IgD-negative memory B cell (primary cell): ENCODE results near the gene FUZ. TPM values are rescaled to one million over a fixed set of nuclear protein-coding genes. Genes with fewer than 3 reads are reported as not detected.

ENCODE experiments used
- H3K27ac Mint-ChIP-seq, 3 donors: one replicate each; pipeline ENCODE4 v1.8.0; 2020 to 2022; ENCODE audit warnings: mild to moderate bottlenecking in 3 of 3, mixed read lengths in 3 of 3, moderate library complexity in 1 of 3
- H3K27me3 Mint-ChIP-seq: one replicate; pipeline ENCODE4 v1.8.0; 2021; ENCODE audit warnings: mixed read lengths
- H3K36me3 Mint-ChIP-seq: one replicate; pipeline ENCODE4 v1.8.0; 2020; ENCODE audit warnings: mild to moderate bottlenecking, mixed read lengths
- H3K4me1 Mint-ChIP-seq, 3 donors: one replicate each; pipeline ENCODE4 v1.8.0; 2020 to 2022; ENCODE audit warnings: mixed read lengths in 3 of 3, mild to moderate bottlenecking in 1 of 3
- H3K4me3 Mint-ChIP-seq, 4 donors: one replicate each; pipeline ENCODE4 v1.8.0; 2020 to 2022; ENCODE audit warnings: mild to moderate bottlenecking in 4 of 4, mixed read lengths in 4 of 4, moderate library complexity in 3 of 4
- H3K9me3 Mint-ChIP-seq, 3 donors: one replicate each; pipeline ENCODE4 v1.8.0; 2020 to 2021; ENCODE audit warnings: mixed read lengths in 3 of 3, mild to moderate bottlenecking in 1 of 3
- polyA plus RNA-seq: library from polyadenylated mRNA; unstranded; fragments of 300-500 nt; fragmentation: Illumina TruSeq; gene quantifications from one replicate; pipeline ENCODE4 v1.2.3, GENCODE V29; 2021

The FUZ gene
- polyA plus RNA-seq, 1 donor from 2014 or later, result 6.6 TPM

GRCh38 chr19:49799271-49799797 is 13.8 kb downstream of the FUZ start:
- Mint-ChIP-seq H3K4me1 (no peaks in the 10 kb centered on the region), H3K27ac (no peak overlapping the region), H3K36me3 (peaks cover 3% of the 10 kb centered on the region), H3K4me3 (peak overlapping the region in 1 of 4 donors; percentile 51), H3K27me3 (no peaks in the 10 kb centered on the region), H3K9me3 (no peaks in the 10 kb centered on the region)

DNA sequence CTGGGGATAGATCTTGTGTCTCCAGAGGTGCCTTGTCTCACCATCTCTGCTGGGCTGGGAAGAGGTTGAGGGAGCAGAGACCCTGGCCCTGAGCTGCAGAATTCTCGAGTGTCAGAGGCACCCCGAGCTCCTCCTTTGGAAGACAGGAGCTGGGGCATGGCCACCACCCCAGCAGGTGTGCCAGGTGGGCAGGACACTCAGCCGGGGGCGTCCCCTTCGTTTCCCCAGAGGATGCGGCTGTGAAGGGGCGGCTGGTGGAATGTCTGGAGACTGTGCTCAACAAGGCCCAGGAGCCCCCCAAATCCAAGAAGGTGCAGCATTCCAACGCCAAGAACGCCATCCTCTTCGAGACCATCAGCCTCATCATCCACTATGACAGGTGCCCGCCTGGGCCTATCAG is 14.5 kb downstream of the FUZ start:
- Mint-ChIP-seq H3K27ac (no peak overlapping the region), H3K4me1 (no peaks in the 10 kb centered on the region), H3K4me3 (no peak overlapping the region), H3K9me3 (no peaks in the 10 kb centered on the region), H3K36me3 (peaks cover 2% of the 10 kb centered on the region), H3K27me3 (no peaks in the 10 kb centered on the region)

DNA sequence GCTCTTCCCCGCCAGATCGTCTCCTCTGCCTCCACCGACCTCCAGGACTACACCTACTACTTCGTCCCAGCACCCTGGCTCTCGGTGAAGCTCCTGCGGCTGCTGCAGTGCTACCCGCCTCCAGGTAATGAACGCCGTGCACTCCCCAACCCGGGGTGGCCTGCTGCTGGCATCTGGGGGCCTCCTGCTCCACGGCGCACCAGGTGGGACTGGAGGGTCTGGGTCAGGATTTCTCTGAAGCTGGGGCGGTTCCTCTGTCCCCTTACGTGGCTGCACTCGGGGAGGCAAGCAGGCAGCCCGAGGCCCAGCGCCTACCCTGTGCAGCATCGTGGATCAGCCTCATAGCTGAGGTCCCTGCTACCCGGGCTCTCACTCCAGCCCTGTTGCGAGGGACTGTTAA is 17.5 kb downstream of the FUZ start:
- Mint-ChIP-seq H3K4me3 (no peak overlapping the region), H3K27me3 (no peaks in the 10 kb centered on the region), H3K27ac (no peak overlapping the region), H3K36me3 (peaks cover 2% of the 10 kb centered on the region), H3K9me3 (no peaks in the 10 kb centered on the region), H3K4me1 (peaks cover 0 to 1% (median 0%) of the 10 kb centered on the region in 3 donors)

DNA sequence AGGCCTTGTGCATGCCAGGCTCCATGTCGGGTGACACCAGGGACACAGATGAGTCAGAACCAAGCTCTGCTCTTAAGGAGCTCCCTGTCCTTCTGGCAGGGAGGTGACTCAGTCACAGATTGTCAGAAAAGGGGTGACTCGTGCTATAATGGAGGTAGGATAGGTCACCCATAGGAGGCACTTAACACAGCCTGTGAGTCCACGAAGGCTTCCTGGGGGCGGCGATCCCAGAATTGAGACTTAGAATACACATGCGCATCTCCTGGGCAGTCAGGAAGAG is 19.6 kb downstream of the FUZ start:
- H3K4me3 Mint-ChIP-seq, result no peak overlapping the region

GRCh38 chr19:49792829-49793560 is 20.1 kb downstream of the FUZ start:
- peaks cover 0 to 1% (median 0%) of the 10 kb centered on the region in 3 donors for H3K4me1 Mint-ChIP-seq
- H3K27me3 Mint-ChIP-seq, result no peaks in the 10 kb centered on the region
- no peak overlapping the region for H3K4me3 Mint-ChIP-seq
- no peak overlapping the region for H3K27ac Mint-ChIP-seq
- H3K9me3 Mint-ChIP-seq, result no peaks in the 10 kb centered on the region
- H3K36me3 Mint-ChIP-seq, result peaks cover 5% of the 10 kb centered on the region

More for the DNA sequence above, 19.6 kb downstream of the FUZ start:
- Mint-ChIP-seq H3K36me3 (peaks cover 3% of the 10 kb centered on the region), H3K9me3 (no peaks in the 10 kb centered on the region), H3K4me1 (peaks cover 0 to 1% (median 0%) of the 10 kb centered on the region in 3 donors), H3K27me3 (no peaks in the 10 kb centered on the region), H3K27ac (no peak overlapping the region)

- peaks cover 5% of the 10 kb centered on the region for H3K36me3 Mint-ChIP-seq
- H3K4me1 Mint-ChIP-seq, result peaks cover 0 to 1% (median 0%) of the 10 kb centered on the region in 3 donors
Measured at GRCh38 chr19:49791776-49792445, 21.2 kb downstream of the FUZ start.

GRCh38 chr19:49790866-49791265 is 22.2 kb downstream of the FUZ start:
- H3K27me3 Mint-ChIP-seq, result no peaks in the 10 kb centered on the region
- no peak overlapping the region for H3K4me3 Mint-ChIP-seq
- H3K36me3 Mint-ChIP-seq, result peaks cover 5% of the 10 kb centered on the region
- peaks cover 0 to 1% (median 0%) of the 10 kb centered on the region in 3 donors for H3K4me1 Mint-ChIP-seq
- H3K9me3 Mint-ChIP-seq, result no peaks in the 10 kb centered on the region
- H3K27ac Mint-ChIP-seq, result peak overlapping the region in 1 of 3 donors; percentile 96

More at GRCh38 chr19:49791776-49792445, 21.2 kb downstream of the FUZ start:
- H3K27ac Mint-ChIP-seq, result no peak overlapping the region
- no peaks in the 10 kb centered on the region for H3K27me3 Mint-ChIP-seq
- no peaks in the 10 kb centered on the region for H3K9me3 Mint-ChIP-seq
- no peak overlapping the region for H3K4me3 Mint-ChIP-seq

GRCh38 chr19:49788857-49789256 is 24.2 kb downstream of the FUZ start:
- H3K27ac Mint-ChIP-seq, result no peak overlapping the region
- peaks cover 0 to 1% (median under 1%) of the 10 kb centered on the region in 3 donors for H3K4me1 Mint-ChIP-seq
- H3K27me3 Mint-ChIP-seq, result no peaks in the 10 kb centered on the region
- no peak overlapping the region for H3K4me3 Mint-ChIP-seq
- no peaks in the 10 kb centered on the region for H3K9me3 Mint-ChIP-seq
- H3K36me3 Mint-ChIP-seq, result peaks cover 5% of the 10 kb centered on the region

GRCh38 chr19:49787746-49788145 is 25.3 kb downstream of the FUZ start:
- Mint-ChIP-seq H3K27me3 (no peaks in the 10 kb centered on the region), H3K9me3 (no peaks in the 10 kb centered on the region), H3K4me3 (no peak overlapping the region), H3K27ac (no peak overlapping the region), H3K36me3 (peaks cover 3% of the 10 kb centered on the region), H3K4me1 (peaks cover 0 to 1% (median 0%) of the 10 kb centered on the region in 3 donors)

DNA sequence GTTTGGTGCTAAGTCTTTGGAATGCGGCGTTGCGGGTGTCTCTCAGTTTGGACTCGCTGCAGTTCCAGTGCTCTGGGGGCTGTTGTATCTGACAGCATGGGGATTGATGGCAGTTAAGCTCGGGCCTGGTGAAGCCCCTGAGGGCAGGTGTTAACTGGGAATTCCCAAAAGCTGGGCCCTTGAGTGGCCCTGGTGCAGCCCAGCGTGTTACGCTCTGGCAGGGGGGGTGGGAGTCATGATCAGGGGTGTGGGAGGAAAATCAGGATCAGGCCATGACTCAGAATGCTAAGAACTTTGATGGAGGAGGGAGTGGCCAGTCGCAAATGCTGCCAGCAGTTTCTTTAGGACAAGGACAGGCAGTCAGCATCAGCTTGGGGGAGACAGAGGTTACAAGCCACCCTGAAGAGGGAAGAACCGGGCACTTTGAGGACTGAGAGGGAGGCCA is 26.7 kb downstream of the FUZ start:
- Mint-ChIP-seq H3K27ac (peak overlapping the region in 1 of 3 donors; percentile 23), H3K9me3 (no peaks in the 10 kb centered on the region), H3K36me3 (peaks cover 3% of the 10 kb centered on the region), H3K4me1 (peaks cover 0 to 1% (median 0%) of the 10 kb centered on the region in 3 donors), H3K27me3 (no peaks in the 10 kb centered on the region), H3K4me3 (no peak overlapping the region)

DNA sequence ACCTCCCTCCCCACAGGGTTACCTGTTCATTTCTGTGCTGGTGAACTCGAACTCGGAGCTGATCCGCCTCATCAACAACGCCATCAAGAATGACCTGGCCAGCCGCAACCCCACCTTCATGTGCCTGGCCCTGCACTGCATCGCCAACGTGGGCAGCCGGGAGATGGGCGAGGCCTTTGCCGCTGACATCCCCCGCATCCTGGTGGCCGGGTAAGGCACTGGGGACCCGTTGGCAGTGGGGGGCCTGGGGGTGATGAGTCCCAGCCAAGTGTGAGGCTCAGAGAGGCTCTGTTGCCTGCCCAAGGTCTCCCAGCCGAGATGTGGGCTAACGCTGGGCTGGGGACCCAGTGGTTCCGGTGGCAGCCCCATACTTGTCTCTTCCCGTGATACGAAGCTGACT is 30.6 kb downstream of the FUZ start:
- no peaks in the 10 kb centered on the region for H3K9me3 Mint-ChIP-seq
- H3K36me3 Mint-ChIP-seq, result peaks cover 4% of the 10 kb centered on the region
- H3K27ac Mint-ChIP-seq, result peak overlapping the region in 1 of 3 donors; percentile 86
- no peak overlapping the region for H3K4me3 Mint-ChIP-seq
- peaks cover 15 to 22% (median 19%) of the 10 kb centered on the region in 3 donors for H3K4me1 Mint-ChIP-seq
- H3K27me3 Mint-ChIP-seq, result no peaks in the 10 kb centered on the region

DNA sequence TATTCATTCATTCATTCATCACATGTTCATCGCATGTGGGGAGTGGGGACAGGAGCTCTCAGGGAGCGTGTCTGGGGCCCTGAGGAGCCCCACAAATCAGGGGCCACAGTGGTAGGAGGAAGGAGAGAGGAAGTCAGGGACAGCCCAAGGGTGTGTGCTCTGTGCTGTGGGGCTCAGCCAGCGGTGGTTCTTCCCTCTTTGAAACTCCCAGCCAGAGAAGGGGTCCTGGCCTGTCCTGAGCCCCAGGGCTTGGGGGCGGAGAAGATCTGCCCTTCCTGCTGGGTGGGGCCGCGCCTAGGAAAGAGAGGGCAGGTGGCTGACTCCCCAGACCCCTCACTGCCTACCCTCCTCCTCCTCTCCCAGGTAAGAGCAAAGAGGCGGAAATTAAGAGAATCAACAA is 31.7 kb downstream of the FUZ start:
- no peak overlapping the region for H3K4me3 Mint-ChIP-seq
- peak overlapping the region in 1 of 3 donors; percentile 59 for H3K27ac Mint-ChIP-seq
- no peaks in the 10 kb centered on the region for H3K9me3 Mint-ChIP-seq
- peaks cover 15 to 22% (median 19%) of the 10 kb centered on the region in 3 donors for H3K4me1 Mint-ChIP-seq
- no peaks in the 10 kb centered on the region for H3K27me3 Mint-ChIP-seq
- peaks cover 4% of the 10 kb centered on the region for H3K36me3 Mint-ChIP-seq

GRCh38 chr19:49780861-49781260 is 32.2 kb downstream of the FUZ start:
- Mint-ChIP-seq H3K36me3 (peaks cover 4% of the 10 kb centered on the region), H3K9me3 (no peaks in the 10 kb centered on the region), H3K4me3 (no peak overlapping the region), H3K27me3 (no peaks in the 10 kb centered on the region), H3K4me1 (peaks cover 15 to 22% (median 19%) of the 10 kb centered on the region in 3 donors), H3K27ac (peak overlapping the region in 2 of 3 donors; percentile 59 to 82)

GRCh38 chr19:49779731-49780555 is 33.1 kb downstream of the FUZ start:
- Mint-ChIP-seq H3K27me3 (no peaks in the 10 kb centered on the region), H3K4me1 (peaks cover 15 to 23% (median 19%) of the 10 kb centered on the region in 3 donors), H3K36me3 (peaks cover 4% of the 10 kb centered on the region), H3K9me3 (no peaks in the 10 kb centered on the region), H3K27ac (peak overlapping the region; percentile 3 to 82 (median 67)), H3K4me3 (peak overlapping the region in 3 of 4 donors; percentile 16 to 79 (median 48))

DNA sequence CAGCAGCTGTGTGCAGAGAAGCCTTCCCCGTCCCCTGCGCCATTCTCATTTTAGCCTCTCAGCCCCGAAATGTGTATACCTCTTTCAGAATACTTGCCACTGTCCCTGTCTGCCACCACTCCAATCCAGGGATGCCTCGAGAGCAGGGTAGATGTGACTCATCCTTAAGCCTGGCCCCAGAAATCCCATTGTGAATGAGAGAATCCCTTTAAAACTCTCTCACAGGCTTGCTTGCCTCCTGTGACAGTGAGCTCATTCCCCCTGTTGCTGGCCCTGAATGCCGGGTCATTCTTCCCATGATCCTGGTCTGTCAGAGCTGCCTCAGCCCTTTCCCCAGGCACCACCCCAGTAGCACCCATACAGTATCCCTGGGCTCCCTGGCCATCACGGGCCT is 36.7 kb downstream of the FUZ start:
- Mint-ChIP-seq H3K36me3 (peaks cover 7% of the 10 kb centered on the region), H3K27ac (no peak overlapping the region), H3K27me3 (no peaks in the 10 kb centered on the region), H3K4me3 (no peak overlapping the region), H3K9me3 (no peaks in the 10 kb centered on the region), H3K4me1 (peaks cover 15 to 26% (median 19%) of the 10 kb centered on the region in 3 donors)
